ENCODE results near the gene UGT1A5.

UGT1A5 gene

DNA sequence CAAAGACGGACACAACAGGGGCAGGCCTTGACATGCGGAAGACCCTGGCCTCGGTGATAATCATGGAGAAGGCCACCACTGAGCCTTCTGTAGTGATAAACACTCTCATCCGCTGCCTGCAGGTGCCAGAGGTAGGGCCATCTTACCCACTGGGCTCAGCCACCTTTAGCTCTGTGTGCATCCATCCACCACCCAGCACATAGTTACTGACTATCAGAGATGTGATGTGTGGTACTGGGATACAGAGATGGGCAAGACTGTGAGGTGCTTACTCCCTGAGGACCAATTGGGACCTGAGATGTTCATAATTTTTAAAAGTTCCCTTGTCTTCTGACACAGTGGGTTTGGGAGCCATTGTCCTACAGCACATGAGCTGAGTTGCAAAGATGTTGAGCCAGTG lies 67.0 kb downstream of the UGT1A5 start:
- DNase-seq (ENCODE audit: low read depth in 2 of 2): no peak

DNA sequence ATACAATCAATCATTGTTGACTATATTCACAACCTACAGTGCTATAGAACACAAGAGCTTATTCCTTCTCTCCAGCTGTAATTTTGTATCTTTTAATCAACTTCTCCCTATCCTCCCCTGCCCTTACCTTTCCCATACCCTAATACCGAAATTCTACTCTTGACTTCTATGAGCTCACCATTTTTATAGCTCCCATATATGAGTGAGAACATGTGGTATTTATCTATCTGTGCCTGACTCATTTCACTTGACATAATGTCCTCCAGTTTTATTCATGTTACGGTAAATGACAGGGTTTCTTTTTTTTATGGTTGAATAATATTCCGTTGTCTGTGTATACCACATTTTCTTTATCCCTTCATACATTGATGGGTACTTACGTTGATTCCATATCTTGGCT lies 68.1 kb downstream of the UGT1A5 start:
- DNase-seq (ENCODE audit: low read depth in 2 of 2): no peak

DNA sequence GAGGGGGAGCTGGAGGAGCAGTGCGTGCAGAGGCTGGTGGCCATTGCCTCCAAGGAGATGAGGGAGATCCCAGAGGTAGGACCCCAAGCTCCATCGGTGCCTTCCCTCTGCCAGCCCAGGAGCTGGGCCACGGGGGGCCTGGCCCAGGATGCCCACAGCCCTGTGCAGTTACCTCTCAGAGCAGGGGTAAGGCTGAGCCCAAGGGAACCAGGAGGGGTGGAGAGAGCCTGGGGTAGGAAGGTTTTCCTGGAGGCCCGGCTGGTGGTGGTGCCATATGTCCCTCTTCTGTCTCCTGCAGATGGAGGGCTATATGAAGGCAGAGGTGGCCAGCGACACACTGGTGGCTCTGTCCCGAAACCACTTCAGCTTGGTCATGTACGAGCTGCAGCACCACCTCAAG lies 76.8 kb downstream of the UGT1A5 start:
- no peak for DNase-seq (ENCODE audit: low read depth in 2 of 2)

DNA sequence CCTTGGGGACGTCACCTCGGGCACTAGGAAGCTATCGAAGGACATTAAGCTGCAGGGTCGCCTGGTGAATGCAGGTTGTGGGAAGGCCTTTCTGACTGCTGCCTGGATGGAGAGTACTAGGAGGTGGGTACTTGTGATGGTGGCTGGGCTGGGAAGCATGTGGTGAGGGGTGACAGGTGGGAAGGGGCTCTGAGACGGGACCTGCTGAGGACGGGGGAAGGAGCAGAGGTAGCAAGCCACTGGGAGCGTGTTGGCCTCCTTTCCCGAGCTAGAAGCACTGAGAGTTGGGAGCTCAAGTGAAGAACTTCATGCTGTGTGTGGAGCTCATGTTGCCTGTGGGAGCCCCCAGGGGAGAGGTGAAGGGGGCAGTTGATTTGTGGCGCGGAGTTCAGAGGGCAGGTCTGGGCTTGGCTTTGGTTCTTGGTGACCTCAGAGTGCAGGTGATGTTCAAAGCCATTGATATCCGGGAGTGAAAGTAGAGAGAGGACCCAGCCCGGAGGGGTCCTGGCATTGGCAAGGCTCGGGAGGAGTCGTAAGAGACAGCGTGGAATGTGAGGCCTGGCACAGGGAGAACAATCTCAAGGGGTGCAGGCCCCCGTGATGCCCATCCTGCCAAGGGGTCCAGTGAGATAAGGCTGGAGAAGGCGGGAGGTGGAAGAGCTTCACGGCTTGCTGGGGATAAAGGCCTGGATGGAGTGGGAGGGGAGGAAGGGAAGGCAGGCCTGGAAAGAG lies 78.6 kb downstream of the UGT1A5 start:
- no peak for DNase-seq (ENCODE audit: low read depth in 2 of 2)

DNA sequence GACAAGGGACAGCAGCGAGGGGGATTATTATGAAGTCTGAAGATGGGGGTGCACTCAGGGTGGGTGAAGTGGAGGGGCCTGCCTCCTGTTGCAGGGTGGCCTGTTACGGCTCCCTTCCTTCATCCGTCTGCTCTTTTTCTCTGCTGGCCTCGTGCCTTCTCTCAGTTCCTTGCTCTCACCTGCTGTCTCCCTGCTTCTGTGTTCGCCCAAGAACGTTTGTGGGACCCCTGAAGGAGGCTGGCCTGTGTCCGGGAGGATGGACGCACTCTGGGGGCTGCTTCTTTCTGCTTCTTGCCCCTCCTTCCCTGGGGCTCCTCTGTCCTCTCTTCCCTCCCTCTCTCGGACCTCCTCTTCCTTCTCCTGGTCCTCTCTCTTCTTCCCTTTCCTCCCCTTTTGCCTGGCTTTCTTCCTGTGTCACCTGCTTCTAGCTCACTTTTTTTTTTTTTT lies 79.2 kb downstream of the UGT1A5 start:
- no peak for DNase-seq (ENCODE audit: low read depth in 2 of 2)

DNA sequence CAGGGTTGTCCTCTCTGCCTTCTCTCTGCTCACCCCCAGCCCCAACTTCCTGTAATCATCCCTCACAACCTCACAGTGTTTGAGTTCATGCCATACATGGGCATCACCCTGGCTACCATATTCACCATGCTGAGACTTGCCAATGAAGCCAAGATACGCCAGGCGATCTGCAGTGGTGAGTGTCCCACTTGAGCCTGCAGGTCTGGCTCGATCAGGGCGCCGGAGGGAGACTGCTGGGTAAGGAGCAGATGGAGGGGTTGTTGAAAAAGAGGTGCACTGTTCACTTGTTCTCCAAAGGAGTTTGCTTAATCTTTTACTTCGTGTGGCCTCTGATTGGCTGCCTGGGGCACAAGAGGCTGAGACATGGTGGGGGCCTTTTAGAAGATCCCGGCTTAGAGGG lies 80.0 kb downstream of the UGT1A5 start:
- no peak for DNase-seq (ENCODE audit: low read depth in 2 of 2)

DNA sequence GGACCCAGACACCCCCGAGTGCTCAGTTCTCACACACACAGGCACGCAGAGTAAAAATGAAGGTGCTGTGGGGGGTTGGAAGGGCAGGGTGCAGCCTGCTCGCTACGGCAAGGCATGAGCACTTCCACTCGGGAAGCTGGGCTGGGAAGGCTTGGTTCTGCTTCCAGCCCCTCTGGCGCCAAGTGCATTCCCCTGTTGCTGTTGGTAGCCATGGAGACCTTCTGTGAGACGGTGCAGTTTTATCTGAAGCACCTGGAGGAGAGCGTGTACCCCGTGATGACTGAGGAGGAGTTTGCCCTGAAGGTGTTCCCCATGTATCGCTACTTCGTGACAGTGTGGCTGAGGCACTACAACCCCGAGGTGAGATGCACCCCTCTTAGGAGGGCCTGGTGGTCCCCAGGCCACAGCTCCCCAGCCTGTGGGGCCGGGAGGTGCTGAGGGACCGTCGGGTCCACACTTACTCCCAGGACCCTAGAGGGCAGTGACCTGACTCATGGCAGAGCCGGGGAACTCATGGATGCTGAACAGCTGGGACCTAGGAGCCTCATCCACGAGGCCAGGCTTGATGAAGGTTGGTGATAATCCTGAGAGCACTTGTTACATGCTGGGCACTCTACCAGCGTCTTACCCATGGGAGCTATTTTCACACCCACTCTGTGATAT lies 80.9 kb downstream of the UGT1A5 start:
- no peak for DNase-seq (ENCODE audit: low read depth in 2 of 2)

DNA sequence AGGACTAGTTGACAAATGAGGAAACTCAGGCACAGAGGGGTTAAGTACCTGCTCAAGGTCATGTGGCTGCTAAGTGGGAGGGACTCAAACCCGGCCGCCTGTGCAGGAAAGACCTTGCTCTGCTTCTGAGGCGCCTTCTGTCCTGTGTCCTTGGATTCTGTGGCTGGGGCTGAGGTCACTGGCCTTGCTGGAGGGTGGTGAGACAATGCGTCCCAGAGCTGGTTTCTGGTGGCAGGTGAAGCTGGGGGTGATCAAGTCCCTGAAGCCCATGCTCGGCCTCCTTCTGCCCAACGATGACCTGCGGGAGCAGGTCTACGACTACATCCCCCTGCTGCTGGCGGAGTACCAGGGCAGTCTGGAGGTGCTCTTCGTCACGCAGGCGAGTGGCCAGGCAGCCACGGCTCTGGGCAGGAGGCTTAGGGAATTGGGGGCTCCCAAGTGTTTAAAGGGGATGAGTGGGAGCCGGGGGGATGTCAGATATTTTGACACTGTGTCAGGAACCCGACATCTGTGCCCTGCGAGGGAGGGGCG lies 81.5 kb downstream of the UGT1A5 start:
- DNase-seq (ENCODE audit: low read depth in 2 of 2): no peak

DNA sequence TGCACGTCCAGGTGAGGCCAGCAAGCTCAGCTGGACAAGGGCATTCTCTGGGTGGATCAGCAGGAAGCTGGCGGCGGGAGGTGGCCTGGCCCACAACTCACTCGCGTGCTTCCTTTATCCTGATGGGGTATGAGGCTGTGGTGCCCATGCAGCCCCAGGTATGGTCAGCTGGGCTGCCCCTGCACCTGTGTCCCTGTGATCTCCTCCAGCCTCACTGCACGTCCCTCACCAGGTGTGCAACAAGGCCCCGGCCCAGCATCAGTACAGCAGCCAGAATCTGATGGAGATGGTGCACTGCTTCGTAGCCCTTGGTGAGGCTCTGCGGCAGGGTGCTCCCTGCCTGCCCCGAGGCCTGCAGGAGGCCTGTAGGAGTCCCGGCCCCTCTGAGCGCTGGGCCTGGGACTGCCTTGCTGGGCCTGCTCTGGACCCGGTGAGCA lies 83.0 kb downstream of the UGT1A5 start:
- DNase-seq (ENCODE audit: low read depth in 2 of 2): no peak

DNA sequence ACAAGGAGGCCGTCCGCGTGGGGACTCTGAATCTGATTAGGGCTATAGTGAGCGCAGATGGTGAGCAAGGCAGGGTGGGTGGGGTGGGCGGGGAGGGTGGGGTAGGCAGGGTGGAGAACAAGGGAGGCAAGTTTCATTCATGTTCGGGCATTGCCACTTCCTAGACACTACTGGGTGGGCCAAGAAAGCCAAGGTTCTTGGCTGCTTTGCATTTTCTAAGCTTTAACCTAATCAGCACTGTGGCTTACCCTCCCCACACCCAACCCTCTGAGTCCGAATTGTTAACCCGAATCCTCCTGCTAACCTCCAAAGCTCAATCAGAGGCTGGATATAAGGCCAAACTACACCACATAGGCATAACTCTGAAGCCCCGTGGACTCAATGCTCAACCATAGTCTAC lies 83.5 kb downstream of the UGT1A5 start:
- DNase-seq (ENCODE audit: low read depth in 2 of 2): no peak

DNA sequence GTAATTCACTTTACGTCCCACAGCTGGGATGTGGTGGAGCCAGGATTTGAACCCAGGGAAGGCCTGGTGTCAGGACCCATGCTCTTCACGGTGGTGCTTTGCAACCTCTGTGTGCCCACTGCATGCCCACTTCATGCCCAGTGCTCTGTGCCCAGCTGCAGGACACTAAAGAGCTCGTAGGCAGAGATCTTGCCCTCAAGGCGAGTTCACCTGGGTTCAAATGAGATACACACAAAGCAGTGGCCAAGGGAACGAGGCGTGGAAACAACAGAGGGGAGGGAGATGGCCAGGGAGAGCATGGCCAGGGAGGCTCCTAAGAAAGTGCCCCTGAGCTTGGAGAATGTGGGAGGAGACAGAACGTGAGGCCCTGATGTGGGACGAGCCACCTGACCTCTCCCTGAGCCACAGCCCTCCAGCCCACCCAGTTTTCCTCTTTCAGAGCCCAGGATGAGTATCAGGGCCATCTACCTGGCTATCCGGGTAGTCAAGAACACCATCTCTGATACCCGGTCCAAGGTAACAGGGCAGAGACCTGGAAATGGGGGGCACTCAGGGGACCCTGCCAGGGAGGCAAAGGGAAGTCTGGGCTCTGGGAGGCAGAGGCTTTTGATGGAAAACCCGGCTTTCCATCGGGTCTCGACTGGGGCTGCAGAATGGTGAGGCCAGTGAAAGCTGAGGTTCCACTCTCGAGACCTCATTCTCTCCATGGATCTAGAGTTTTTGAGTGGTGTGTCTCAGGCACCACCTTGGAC lies 85.8 kb downstream of the UGT1A5 start:
- DNase-seq (ENCODE audit: low read depth in 2 of 2): no peak

DNA sequence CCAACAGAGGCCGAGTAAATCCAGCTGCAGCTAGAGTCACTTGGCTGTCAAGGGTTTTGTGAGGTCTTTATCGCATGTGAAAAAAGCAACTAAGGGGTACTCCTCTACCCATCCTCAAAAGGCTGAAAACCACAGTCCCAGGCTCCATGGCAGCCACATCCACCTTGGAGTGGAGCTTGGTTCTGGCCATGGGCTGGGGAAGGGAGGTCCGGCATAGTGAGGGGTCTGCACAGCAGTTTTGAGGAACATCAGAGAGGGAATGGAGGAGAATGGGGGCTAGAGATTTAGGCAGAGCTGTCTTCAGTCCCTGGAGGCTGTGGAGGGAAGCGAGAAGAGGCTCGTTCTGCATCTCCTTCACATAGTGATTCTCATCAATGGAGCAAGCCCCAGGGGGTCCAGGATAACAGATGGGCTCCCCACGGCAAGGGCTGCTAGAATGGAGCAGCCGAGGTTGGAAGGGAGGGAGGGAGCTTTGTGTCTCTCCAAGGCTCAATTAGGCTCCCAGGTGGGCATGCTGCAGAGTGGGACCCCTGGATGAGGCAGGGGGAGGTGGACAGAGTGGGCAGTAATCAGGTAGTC lies 86.5 kb downstream of the UGT1A5 start:
- DNase-seq (ENCODE audit: low read depth in 2 of 2): no peak

DNA sequence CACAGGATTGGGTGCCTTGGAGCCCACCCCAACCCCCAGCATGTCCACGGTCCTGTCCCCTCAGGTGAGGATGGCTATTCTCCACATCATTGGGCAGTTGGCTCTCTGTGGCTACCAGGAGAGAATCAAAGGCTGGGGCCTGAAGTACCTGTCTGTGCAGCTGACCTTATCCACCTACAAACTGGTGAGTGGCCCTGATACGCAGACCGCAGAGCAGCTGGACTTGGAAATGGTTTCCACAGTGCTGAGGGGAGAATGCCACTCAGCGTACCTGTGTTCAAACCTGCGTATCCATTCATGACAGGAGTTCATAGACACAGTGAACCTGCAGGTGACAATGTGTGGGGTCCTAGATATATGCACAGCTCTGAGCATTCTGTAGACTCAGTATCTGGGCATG lies 87.0 kb downstream of the UGT1A5 start:
- DNase-seq (ENCODE audit: low read depth in 2 of 2): no peak

DNA sequence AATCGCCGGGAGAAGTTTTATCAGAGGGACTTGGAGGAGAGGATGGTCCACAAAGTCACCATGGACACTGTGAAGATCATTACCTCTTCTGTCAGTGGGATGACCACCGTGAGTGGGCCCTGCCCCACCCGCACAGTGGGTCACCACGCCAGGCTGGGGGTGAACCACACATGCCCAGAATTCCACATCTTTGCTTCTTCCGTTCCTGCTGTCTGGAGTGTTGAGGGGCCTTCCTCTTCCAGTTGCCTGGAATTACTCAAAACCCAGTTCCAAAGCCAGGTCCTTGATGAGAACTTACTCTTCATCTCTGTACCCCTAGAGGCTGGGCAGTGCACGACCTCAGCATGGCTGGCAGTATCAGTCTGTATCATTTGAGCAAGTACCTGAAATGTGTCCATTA lies 87.5 kb downstream of the UGT1A5 start:
- no peak for DNase-seq (ENCODE audit: low read depth in 2 of 2)

DNA sequence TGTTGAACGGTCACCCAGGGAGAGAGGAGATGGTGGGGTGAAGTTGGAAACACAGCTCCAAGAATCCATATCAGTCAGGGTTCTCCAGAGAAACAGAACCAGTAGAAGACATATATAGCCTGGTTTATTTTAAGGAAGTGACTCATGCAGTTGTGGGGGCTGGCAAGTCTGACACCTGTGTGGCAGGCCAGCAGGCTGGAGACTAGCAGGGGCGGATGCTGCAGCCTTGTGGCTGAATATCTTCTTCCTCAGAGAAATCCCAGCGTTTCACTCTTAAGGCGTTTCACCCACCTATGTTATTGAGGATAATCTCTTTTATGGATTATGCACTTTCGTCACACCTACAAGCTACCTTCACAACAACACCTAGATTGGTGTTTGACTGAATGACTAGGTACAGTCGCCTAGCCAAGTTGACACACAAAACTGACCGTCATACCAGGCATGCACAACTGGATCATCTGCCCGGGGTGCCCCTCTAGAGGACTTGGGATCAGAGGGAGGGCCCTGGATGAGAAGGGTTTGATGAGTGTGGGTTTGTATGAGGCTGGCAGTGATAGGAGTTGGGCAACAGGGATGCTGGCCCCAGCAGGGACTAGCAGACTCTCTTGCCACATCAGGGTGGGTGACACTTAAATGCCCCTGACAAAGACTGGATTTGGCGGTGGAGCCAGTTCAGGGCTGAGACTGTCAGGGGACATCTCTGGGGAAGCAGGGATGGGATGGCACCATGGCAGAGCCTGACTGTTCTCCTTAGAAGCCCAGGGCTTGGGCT lies 88.8 kb downstream of the UGT1A5 start:
- DNase-seq (ENCODE audit: low read depth in 2 of 2): peak in 1 of 2 donors; percentile 12

DNA sequence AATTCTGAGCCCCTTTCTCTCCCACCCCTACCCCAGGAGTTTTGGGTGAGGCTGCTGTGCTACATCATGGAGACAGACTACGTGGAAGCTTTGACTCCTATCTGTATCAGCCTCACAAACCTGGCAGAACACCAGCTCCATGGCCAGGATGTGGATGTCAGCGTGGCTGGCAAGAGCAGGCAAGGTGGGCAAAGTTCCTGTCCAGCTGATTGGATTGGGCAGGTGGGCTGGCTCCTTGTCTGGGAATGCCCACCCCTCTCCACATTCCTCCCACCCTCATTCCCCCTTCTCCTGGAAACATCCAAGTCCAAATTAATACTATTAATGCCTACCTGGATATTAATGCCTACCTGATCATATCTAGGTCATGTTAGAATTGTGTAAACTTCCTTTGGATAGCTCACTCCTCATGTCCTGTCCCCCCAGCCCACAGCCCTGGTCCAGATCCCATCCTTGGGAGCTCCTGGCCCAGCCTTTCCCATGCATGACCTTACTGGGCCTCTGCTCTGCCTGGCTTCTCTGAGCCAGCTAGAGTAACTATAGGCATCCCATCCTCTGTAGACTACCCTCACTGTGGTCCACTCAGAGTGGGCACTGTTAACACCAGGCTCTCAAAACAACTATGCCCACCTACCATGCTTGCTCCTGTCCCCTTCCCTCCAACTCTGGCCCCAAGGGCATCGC lies 89.6 kb downstream of the UGT1A5 start:
- DNase-seq (ENCODE audit: low read depth in 2 of 2): no peak

DNA sequence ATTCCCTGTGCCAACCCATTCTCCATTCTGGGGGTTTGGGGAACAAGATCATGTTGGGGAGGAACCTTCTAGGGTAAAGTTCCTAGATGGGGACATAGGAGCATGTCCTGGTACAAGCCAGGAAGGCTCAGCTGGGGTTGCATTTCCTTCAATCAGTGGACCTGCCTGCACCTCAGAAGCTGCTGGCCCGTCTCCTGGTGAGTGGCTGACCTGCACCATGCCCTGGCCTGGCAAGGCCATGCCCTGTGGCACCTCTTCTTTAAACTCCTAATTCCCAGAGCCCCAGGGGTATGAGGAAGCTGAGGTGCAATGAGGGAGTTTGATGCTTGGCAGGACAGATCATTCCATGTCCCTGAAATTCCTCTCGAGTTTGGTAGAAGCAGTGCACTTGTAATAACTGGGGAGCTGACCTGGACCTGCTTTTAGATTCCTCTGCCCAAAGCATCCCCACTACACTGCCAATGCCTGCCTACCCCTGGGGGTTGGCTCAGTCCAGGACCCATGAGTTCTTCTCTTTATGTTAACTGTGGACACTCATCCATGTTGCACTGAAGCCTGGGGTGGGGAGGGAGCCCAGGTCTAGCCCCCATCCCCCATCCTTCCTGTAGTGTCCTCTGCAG lies 90.7 kb downstream of the UGT1A5 start:
- DNase-seq (ENCODE audit: low read depth in 2 of 2): no peak

DNA sequence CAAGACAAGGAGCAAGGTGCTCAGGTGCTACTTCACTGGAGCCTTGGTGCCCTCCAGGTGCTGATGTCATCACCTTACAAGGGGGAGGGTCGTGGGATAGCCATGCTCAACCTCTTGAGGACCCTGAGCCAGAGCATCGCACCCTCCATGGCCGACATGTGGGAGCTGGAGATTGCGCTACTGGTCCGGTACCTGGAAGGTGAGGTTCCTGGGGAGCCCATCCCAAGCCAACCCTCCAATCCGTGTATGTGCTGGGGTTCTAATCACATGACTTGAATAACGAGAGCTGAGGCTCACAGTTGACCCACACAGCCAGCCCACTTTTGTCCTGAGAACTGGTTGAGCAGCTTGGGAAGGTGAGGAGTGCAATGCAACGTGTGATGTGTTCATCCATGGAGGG lies 91.3 kb downstream of the UGT1A5 start:
- no peak for DNase-seq (ENCODE audit: low read depth in 2 of 2)

DNA sequence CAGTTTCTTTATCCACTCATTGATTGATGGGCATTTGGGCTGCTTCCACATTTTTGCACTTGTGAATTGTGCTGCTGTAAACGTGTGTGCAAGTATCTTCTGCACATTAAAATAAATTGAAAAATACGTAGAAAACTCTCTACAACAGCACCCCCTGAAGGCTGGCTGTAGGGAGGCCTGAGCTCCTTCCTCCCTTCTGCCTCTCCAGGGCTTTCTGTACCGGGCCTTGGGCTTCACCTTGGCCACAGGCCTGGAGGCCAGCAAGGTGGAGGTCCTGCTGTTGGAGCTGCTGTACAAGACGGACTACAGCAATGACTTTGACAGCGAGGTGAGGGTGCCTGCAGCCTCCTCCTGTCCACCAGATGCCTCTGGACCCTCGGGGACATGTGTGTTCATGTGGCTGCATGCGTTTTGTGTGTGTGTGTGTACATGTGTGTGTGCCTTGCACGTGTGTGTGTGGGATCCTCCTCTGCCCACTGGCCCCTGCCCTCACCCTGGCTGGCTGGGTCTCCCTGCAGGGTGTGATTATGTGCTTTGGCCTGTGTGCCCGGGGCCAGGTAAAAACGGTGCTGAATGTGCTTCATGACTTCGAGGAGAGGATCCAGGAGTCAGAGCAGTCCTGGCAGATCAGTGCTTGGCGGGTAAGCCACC lies 94.6 kb downstream of the UGT1A5 start:
- no peak for DNase-seq (ENCODE audit: low read depth in 2 of 2)
